ENCODE measurements around the gene DLG2.

GRCh38 chr11:84905411-84905810 is 721.7 kb downstream of the DLG2 start:
- TF ChIP-seq CTCF (IDR thresholded peaks at IDR 0.05) (no peak), EP300 (IDR thresholded peaks at IDR 0.05) (no peak)

Data from tibial nerve (tissue), 4 donors.